KOPT-K1 (cell line): ENCODE measurements around the gene RNF217.

ENCODE experiments used
- H3K27ac ChIP-seq: fragments of 200-600 bp; sonication (generic); 2 replicates; pipeline ENCODE4 v1.5.1; 2016; ENCODE audit warnings: antibody characterized with exemption, mild to moderate bottlenecking, low read depth, low read length; ENCODE audit not compliant: poor library complexity, severe bottlenecking
- H3K36me3 ChIP-seq: fragments of 200-600 bp; sonication (generic); 2 replicates; pipeline ENCODE4 v1.5.1; 2017; ENCODE audit warnings: antibody characterized with exemption, mild to moderate bottlenecking, low read length, moderate library complexity; ENCODE audit not compliant: insufficient read depth
- H3K9me3 ChIP-seq: fragments of 200-600 bp; sonication (generic); 2 replicates; pipeline ENCODE4 v1.5.1; 2017; ENCODE audit warnings: antibody characterized with exemption, low read length, mild to moderate bottlenecking; ENCODE audit not compliant: insufficient read depth, poor library complexity, severe bottlenecking

Gene RNF217

DNA sequence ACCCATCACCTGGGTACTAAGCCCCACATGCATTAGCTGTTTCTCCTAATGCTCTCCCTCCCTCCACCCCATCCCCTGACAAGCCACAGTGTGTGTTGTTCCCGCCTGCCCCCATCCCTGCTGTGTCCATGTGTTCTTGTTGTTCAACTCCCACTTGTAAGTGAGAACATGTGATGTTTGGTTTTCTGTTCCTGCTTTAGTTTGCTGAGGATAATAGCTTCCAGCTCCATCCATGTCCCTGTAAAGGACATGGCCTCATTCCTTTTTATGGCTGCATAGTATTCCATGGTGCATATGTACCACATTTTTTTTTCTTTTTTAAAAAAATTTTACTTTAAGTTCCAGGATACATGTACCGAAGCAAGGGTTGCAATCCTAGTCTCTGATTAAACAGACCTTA lies 76.7 kb downstream of the RNF217 start:
- Histone ChIP-seq H3K36me3 (no peaks in the 10 kb centered on the region), H3K27ac (no peak overlapping the region), H3K9me3 (no peaks in the 10 kb centered on the region)

DNA sequence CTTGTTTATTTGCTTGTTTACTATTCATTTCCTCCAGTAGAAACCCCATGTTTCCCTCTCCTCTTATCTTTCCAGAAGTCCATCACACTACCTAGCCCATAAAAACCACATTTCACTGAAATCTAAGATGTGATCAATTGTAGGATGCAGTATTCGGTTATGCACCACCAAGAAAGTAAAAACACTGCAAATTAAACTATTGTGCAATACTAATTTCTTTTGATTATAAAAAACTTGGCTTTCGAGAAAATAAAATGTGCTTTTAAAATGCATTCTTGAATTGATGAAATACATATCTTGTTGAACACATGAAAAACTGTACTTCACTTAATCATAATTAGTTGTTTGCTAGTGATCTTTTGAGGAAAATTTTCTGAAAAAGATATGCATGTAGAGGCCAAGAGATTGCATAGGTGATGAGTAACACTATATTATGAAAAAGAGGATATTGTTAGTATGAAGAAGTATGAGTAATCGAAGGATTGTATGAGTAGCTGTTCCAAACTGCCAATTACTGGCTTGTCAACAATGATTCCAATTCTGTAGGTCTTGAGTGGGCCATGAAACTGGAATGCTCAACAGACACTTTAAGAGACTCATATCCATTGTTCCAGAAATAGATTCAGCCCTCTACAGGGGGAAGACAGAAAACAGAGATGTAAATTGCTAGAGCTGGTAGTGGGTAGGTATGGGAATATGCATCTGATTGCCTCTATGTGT lies 79.7 kb downstream of the RNF217 start:
- no peak overlapping the region for H3K27ac ChIP-seq
- no peaks in the 10 kb centered on the region for H3K36me3 ChIP-seq
- H3K9me3 ChIP-seq = no peaks in the 10 kb centered on the region

DNA sequence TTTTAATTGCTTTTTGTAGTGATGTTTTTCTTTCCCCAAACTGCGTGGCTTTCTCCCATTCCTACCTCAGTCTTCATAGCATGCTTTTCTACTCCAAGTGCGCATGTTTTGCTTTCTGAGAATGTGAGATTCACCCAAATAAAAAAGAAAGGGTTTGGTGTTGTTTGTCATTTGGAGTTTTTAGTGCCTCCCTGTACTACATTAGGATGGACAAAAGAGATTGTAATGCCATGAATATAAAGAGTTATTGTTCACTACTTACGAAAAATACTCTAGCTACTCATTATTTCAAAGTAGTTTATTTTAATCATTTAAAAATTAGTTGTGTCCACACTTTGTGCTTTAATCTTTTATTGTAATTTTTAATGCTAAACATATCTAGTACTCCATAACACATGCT lies 81.8 kb downstream of the RNF217 start:
- H3K9me3 ChIP-seq = no peaks in the 10 kb centered on the region
- no peak overlapping the region for H3K27ac ChIP-seq
- H3K36me3 ChIP-seq = no peaks in the 10 kb centered on the region

DNA sequence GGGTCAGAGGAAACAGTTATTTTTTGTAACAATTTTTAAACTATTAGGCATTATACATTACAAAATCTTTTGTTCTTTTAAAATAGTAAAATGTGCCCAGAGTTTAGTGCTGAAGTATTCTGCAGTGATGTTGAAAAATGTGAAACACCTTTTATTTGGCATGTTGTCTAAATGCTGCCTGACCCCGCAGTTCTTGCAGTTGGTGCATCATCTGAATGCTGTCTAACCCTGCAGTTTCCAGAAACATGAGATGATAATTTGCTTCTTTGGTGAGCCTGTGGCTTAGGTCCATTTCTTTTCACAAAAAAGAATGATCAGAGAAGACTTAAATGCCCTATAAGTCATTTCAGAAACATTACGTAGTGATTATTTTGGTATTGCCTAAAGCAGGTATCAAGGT lies 82.4 kb downstream of the RNF217 start:
- Histone ChIP-seq H3K36me3 (no peaks in the 10 kb centered on the region), H3K9me3 (no peaks in the 10 kb centered on the region), H3K27ac (no peak overlapping the region)

- H3K27ac ChIP-seq = no peak overlapping the region
- H3K9me3 ChIP-seq = no peaks in the 10 kb centered on the region
- H3K36me3 ChIP-seq = no peaks in the 10 kb centered on the region
Measured at GRCh38 chr6:125046107-125046925, 84.1 kb downstream of the RNF217 start.

GRCh38 chr6:125048274-125048673 lies 86.0 kb downstream of the RNF217 start:
- H3K9me3 ChIP-seq = no peaks in the 10 kb centered on the region
- H3K36me3 ChIP-seq = no peaks in the 10 kb centered on the region
- H3K27ac ChIP-seq = no peak overlapping the region

DNA sequence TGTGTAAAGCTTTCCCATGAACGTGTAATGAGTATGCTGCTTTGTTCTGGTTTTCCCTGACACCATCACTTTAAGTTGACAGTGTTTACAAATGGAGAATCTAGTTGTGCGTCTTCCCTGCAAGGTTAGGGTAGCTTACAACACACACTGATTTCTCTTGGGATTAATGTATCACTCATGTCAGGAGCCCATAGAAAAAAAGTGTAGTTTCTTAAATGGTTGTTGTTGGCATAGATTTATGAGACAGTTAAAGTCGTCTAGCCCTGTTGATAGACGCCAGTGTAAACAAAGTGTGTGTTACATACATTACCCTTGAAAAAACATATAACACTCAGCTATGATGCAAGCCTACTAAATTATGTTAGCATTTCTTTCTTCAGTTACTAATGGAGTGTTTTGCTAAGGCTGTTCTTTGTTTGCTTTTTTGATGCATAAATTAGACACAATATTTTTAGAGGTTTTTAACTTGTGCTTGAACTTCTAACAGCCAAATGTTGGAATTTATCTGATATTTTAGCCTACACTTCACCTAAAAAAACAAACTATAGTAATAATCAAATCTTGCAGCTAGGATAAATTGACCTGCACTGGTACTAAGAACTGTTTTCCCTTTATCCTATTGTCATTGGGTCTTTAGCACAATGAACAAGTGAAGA lies 88.6 kb downstream of the RNF217 start:
- Histone ChIP-seq H3K9me3 (no peaks in the 10 kb centered on the region), H3K27ac (no peak overlapping the region), H3K36me3 (no peaks in the 10 kb centered on the region)

GRCh38 chr6:125053809-125054208 lies 91.6 kb downstream of the RNF217 start:
- Histone ChIP-seq H3K9me3 (no peaks in the 10 kb centered on the region), H3K27ac (no peak overlapping the region), H3K36me3 (no peaks in the 10 kb centered on the region)

GRCh38 chr6:125054331-125054730 lies 92.1 kb downstream of the RNF217 start:
- Histone ChIP-seq H3K9me3 (no peaks in the 10 kb centered on the region), H3K36me3 (no peaks in the 10 kb centered on the region)

GRCh38 chr6:125057392-125058246 lies 95.4 kb downstream of the RNF217 start:
- Histone ChIP-seq H3K9me3 (no peaks in the 10 kb centered on the region), H3K27ac (no peak overlapping the region), H3K36me3 (no peaks in the 10 kb centered on the region)

More at GRCh38 chr6:125054331-125054730, 92.1 kb downstream of the RNF217 start:
- H3K27ac ChIP-seq = no peak overlapping the region

- Histone ChIP-seq H3K9me3 (no peaks in the 10 kb centered on the region), H3K27ac (no peak overlapping the region), H3K36me3 (no peaks in the 10 kb centered on the region)
Measured at GRCh38 chr6:125058546-125058945, 96.3 kb downstream of the RNF217 start.

- no peaks in the 10 kb centered on the region for H3K36me3 ChIP-seq
- no peak overlapping the region for H3K27ac ChIP-seq
- no peaks in the 10 kb centered on the region for H3K9me3 ChIP-seq
Measured at GRCh38 chr6:125063307-125063706, 101.1 kb downstream of the RNF217 start.

- no peak overlapping the region for H3K27ac ChIP-seq
- H3K36me3 ChIP-seq = no peaks in the 10 kb centered on the region
- H3K9me3 ChIP-seq = no peaks in the 10 kb centered on the region
Measured at GRCh38 chr6:125066140-125066539, 103.9 kb downstream of the RNF217 start.

DNA sequence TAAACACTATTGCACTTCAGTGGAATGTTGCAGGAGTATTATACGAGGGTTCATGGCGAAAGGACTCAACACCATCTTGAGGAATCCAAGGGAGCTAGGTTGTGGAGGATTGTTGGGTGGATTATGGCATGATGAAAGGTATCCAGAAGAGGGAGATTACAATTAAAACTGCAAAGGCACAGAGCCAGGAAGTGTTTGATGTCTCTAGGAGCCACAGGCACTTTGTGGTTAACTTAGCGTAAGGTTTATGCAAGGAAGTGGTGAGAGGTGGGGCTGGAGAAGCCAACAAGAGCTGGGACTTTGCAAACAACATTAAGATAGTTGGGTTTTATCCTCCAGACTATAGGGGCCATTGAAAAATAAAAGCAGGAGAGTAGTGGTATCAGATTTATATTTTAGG lies 104.7 kb downstream of the RNF217 start:
- Histone ChIP-seq H3K9me3 (no peaks in the 10 kb centered on the region), H3K27ac (no peak overlapping the region), H3K36me3 (no peaks in the 10 kb centered on the region)

- Histone ChIP-seq H3K9me3 (no peaks in the 10 kb centered on the region), H3K36me3 (no peaks in the 10 kb centered on the region), H3K27ac (no peak overlapping the region)
Measured at GRCh38 chr6:125067552-125067951, 105.3 kb downstream of the RNF217 start.
